ENCODE measurements around the gene LMOD2.

The LMOD2 gene

DNA sequence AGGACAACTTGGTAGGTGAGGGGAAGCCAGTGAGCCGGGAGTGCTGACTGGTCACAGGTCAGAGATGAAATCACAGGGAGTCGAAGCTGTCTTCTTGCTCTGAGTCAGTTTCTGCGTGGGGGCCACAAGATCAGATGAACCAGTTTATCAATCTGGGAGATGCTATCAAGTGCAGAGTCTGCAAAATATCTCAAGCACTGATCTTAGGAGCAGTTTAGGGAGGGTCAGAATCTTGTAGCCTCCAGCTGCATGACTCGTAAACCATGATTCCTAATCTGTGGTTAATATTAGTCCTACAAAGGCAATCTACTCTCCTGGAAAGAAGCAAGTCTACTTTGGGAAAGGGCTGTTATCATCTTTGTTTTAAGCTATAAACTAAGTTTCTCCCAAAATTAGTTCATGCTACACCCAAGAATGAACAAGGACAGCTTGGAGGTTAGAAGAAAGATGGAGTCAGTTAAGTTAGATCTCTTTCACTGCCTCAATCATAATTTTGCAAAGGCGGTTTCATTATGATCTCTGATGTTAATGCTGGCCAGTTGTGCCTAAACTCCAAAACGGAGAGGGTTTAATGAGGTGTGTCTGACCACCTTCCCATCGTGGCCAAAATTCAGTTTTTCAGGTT is 8.4 kb upstream of the LMOD2 start:
- H3K9ac ChIP-seq (ENCODE audit: low read length): no peak overlapping the region
- no peak for DNase-seq

DNA sequence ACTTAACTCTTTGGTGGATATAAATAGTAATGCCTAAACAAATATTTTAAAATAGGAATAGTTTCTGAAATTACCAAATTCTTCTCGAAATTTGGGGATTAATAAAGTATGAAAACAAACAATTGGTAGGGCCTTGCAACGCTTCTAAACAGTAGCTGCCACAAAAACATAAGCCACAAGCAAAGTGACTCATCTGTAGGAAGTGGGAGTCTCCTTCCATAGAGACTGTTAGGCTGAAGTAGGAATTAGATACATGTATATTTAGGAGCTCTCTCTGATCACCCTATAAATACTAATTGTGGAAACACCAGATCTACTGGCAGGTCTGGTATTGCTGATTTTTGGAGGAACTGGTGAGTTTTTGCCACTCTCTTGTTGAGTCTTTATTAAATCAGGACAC is 5.7 kb upstream of the LMOD2 start:
- Histone ChIP-seq H3F3A (ENCODE audit: insufficient read depth, low read length) (no peaks in the 10 kb centered on the region), H3K79me2 (ENCODE audit: low read length) (no peaks in the 10 kb centered on the region), H2AFZ (ENCODE audit: low read length) (no peak overlapping the region), H3K36me3 (replicated peaks; ENCODE audit: insufficient read depth, low read length) (no peaks in the 10 kb centered on the region), H3K27ac (ENCODE audit: low read length) (no peak overlapping the region), H3K4me2 (ENCODE audit: low read depth, low read length) (no peak overlapping the region), H3K9me3 (replicated peaks; ENCODE audit: insufficient read depth, low read length) (no peaks in the 10 kb centered on the region), H3K27me3 (replicated peaks; ENCODE audit: insufficient read depth, low read length) (no peaks in the 10 kb centered on the region), H3K4me1 (ENCODE audit: low read length) (no peaks in the 10 kb centered on the region), H4K20me1 (ENCODE audit: insufficient read depth, low read length) (no peaks in the 10 kb centered on the region), H3K9ac (ENCODE audit: low read length) (no peak overlapping the region), H3K9me2 (replicated peaks; ENCODE audit: insufficient read depth, low read length) (no peaks in the 10 kb centered on the region), H3K4me3 (ENCODE audit: low read length) (no peak overlapping the region)
- no peak for TF ChIP-seq EZH2phosphoT487 (IDR thresholded peaks at IDR 0.05; ENCODE audit: low read length)
- no peak for TF ChIP-seq EZH2 (optimal IDR thresholded peaks at IDR 0.05; ENCODE audit: low read depth, low read length)
- TF ChIP-seq, protein P1, sequence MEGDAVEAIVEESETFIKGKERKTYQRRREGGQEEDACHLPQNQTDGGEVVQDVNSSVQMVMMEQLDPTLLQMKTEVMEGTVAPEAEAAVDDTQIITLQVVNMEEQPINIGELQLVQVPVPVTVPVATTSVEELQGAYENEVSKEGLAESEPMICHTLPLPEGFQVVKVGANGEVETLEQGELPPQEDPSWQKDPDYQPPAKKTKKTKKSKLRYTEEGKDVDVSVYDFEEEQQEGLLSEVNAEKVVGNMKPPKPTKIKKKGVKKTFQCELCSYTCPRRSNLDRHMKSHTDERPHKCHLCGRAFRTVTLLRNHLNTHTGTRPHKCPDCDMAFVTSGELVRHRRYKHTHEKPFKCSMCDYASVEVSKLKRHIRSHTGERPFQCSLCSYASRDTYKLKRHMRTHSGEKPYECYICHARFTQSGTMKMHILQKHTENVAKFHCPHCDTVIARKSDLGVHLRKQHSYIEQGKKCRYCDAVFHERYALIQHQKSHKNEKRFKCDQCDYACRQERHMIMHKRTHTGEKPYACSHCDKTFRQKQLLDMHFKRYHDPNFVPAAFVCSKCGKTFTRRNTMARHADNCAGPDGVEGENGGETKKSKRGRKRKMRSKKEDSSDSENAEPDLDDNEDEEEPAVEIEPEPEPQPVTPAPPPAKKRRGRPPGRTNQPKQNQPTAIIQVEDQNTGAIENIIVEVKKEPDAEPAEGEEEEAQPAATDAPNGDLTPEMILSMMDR (IDR thresholded peaks at IDR 0.05; ENCODE audit: low read length): no peak
- DNase-seq: no peak

More for the DNA sequence above, 8.4 kb upstream of the LMOD2 start:
- Histone ChIP-seq H3K27ac (ENCODE audit: low read length) (no peak overlapping the region), H3K9me2 (replicated peaks; ENCODE audit: insufficient read depth, low read length) (no peaks in the 10 kb centered on the region), H3F3A (ENCODE audit: insufficient read depth, low read length) (no peaks in the 10 kb centered on the region), H3K4me2 (ENCODE audit: low read depth, low read length) (no peak overlapping the region), H2AFZ (ENCODE audit: low read length) (no peak overlapping the region), H3K27me3 (replicated peaks; ENCODE audit: insufficient read depth, low read length) (no peaks in the 10 kb centered on the region), H4K20me1 (ENCODE audit: insufficient read depth, low read length) (no peaks in the 10 kb centered on the region), H3K9me3 (replicated peaks; ENCODE audit: insufficient read depth, low read length) (no peaks in the 10 kb centered on the region), H3K4me3 (ENCODE audit: low read length) (no peak overlapping the region), H3K36me3 (replicated peaks; ENCODE audit: insufficient read depth, low read length) (no peaks in the 10 kb centered on the region), H3K79me2 (ENCODE audit: low read length) (no peaks in the 10 kb centered on the region), H3K4me1 (ENCODE audit: low read length) (no peaks in the 10 kb centered on the region)
- no peak for TF ChIP-seq EZH2phosphoT487 (IDR thresholded peaks at IDR 0.05; ENCODE audit: low read length)

DNA sequence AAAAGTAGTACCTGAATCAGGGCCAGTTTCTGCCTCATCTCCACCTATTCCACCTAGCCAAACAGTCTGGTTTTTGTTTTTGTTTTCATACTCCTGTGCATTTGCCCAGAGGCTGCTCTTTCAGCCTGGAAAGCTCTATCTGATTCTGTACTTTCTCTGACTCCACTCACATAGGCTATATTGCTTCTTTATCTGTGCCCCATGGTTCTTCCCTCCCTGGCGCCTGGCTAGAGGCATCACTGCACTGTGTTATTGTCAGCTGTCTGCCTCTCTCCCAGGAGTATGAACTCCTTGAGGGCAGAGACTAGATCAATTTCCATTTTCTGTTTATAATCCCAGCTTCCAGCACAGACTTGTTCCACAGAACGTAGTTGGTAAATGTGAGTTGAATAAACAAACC is 5.1 kb upstream of the LMOD2 start:
- H2AFZ ChIP-seq (ENCODE audit: low read length): no peak overlapping the region
- H3K4me1 ChIP-seq (ENCODE audit: low read length): no peaks in the 10 kb centered on the region
- no peak overlapping the region for H3K4me2 ChIP-seq (ENCODE audit: low read depth, low read length)
- no peak overlapping the region for H3K27ac ChIP-seq (ENCODE audit: low read length)
- H3K36me3 ChIP-seq (replicated peaks; ENCODE audit: insufficient read depth, low read length): no peaks in the 10 kb centered on the region
- H3K4me3 ChIP-seq (ENCODE audit: low read length): no peak overlapping the region
- H4K20me1 ChIP-seq (ENCODE audit: insufficient read depth, low read length): no peaks in the 10 kb centered on the region
- no peak for DNase-seq
- no peaks in the 10 kb centered on the region for H3K79me2 ChIP-seq (ENCODE audit: low read length)
- H3F3A ChIP-seq (ENCODE audit: insufficient read depth, low read length): no peaks in the 10 kb centered on the region
- TF ChIP-seq EZH2 (optimal IDR thresholded peaks at IDR 0.05; ENCODE audit: low read depth, low read length): no peak
- TF ChIP-seq, protein P1 (IDR thresholded peaks at IDR 0.05; ENCODE audit: low read length): no peak
- no peak for TF ChIP-seq EZH2phosphoT487 (IDR thresholded peaks at IDR 0.05; ENCODE audit: low read length)
- no peaks in the 10 kb centered on the region for H3K27me3 ChIP-seq (replicated peaks; ENCODE audit: insufficient read depth, low read length)
- no peaks in the 10 kb centered on the region for H3K9me3 ChIP-seq (replicated peaks; ENCODE audit: insufficient read depth, low read length)
- H3K9ac ChIP-seq (ENCODE audit: low read length): no peak overlapping the region
- no peaks in the 10 kb centered on the region for H3K9me2 ChIP-seq (replicated peaks; ENCODE audit: insufficient read depth, low read length)

DNA sequence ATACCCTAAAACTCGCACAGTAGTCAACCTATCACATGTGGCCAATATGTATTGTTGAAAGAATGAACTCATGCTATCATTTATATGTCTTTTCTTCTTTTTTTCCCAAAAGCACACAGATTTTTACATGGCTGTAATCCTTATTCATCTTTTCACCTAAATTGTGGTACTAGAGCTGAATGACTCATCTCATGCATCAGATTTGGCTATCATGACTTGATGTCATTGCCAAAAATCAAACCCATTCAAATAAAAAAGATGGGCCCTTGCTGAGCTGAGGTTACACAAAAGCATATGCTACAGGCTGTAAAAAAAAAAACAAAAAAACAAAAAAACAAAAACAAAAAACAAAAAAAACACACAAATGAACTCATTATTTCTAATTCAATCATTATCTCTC is 3.3 kb upstream of the LMOD2 start:
- Histone ChIP-seq H3K4me1 (ENCODE audit: low read length) (no peaks in the 10 kb centered on the region), H3K9me2 (replicated peaks; ENCODE audit: insufficient read depth, low read length) (no peaks in the 10 kb centered on the region), H3K79me2 (ENCODE audit: low read length) (no peaks in the 10 kb centered on the region), H4K20me1 (ENCODE audit: insufficient read depth, low read length) (no peaks in the 10 kb centered on the region), H2AFZ (ENCODE audit: low read length) (no peak overlapping the region), H3K36me3 (replicated peaks; ENCODE audit: insufficient read depth, low read length) (no peaks in the 10 kb centered on the region), H3K4me3 (ENCODE audit: low read length) (no peak overlapping the region), H3F3A (ENCODE audit: insufficient read depth, low read length) (no peaks in the 10 kb centered on the region), H3K4me2 (ENCODE audit: low read depth, low read length) (no peak overlapping the region), H3K27me3 (replicated peaks; ENCODE audit: insufficient read depth, low read length) (no peaks in the 10 kb centered on the region), H3K27ac (ENCODE audit: low read length) (no peak overlapping the region), H3K9ac (ENCODE audit: low read length) (no peak overlapping the region), H3K9me3 (replicated peaks; ENCODE audit: insufficient read depth, low read length) (no peaks in the 10 kb centered on the region)
- DNase-seq: no peak
- TF ChIP-seq EZH2phosphoT487 (IDR thresholded peaks at IDR 0.05; ENCODE audit: low read length) (no peak), EZH2 (optimal IDR thresholded peaks at IDR 0.05; ENCODE audit: low read depth, low read length) (no peak)
- TF ChIP-seq, protein P1 (IDR thresholded peaks at IDR 0.05; ENCODE audit: low read length): no peak
